Esophagus muscularis mucosa (tissue), 4 donors: Measurements from ENCODE around the gene TMEM131L. TPM values are rescaled to one million over a fixed set of nuclear protein-coding genes. Genes with fewer than 3 reads are reported as not detected.

Experiments used
- DNase-seq: peaks from one replicate; pipeline ENCODE4 v3.0.0-alpha.2; 2017; ENCODE audit errors: extremely low spot score
- H3K27ac ChIP-seq, 4 donors: fragments of 200-600 bp; sonication (generic); replicated peaks in 1 of 4; 1 replicate in 3 of 4; 2 replicates in 1 of 4; pipeline ENCODE4 v1.5.1; 2016 to 2019; ENCODE audit warnings: mild to moderate bottlenecking in 1 of 4
- H3K27me3 ChIP-seq, 4 donors: fragments of 200-600 bp; sonication (generic); one replicate each; pipeline versions ENCODE4 v1.5.1 to v1.6.0; 2016 to 2019
- H3K36me3 ChIP-seq, 4 donors: fragments of 200-600 bp; sonication (generic); one replicate each; pipeline ENCODE4 v1.5.1; 2016 to 2019
- H3K4me1 ChIP-seq, 4 donors: fragments of 200-600 bp; sonication (generic); one replicate each; pipeline ENCODE4 v1.5.1; 2016 to 2019
- H3K4me3 ChIP-seq, 4 donors: fragments of 200-600 bp; sonication (generic); 1 replicate in 2 of 4; 2 replicates in 2 of 4; pipeline ENCODE4 v1.5.1; 2016 to 2019; ENCODE audit warnings: mild to moderate bottlenecking in 4 of 4, moderate library complexity in 1 of 4
- H3K9me3 ChIP-seq, 4 donors: fragments of 200-600 bp; sonication (generic); 1 replicate in 3 of 4; 2 replicates in 1 of 4; pipeline ENCODE4 v1.5.1; 2016 to 2019
- EP300 ChIP-seq: sonication (generic); formaldehyde crosslinking; IDR thresholded peaks from one replicate; pipeline ENCODE4 v1.6.1; 2017; ENCODE audit warnings: antibody characterized with exemption
- POLR2A ChIP-seq: fragments of 450-650 bp; IDR thresholded peaks from one replicate; pipeline ENCODE4 v1.6.1; 2017; ENCODE audit warnings: antibody characterized with exemption, moderate library complexity, mild to moderate bottlenecking, low read depth
- POLR2AphosphoS5 ChIP-seq, 2 donors: sonication (generic); formaldehyde crosslinking; IDR thresholded peaks; one replicate each; pipeline ENCODE4 v1.6.1; 2017; ENCODE audit warnings: antibody characterized with exemption in 2 of 2
- WGBS: methylation state at CpG from one replicate; pipeline ENCODE4 v1.1.5; 2018; 5-methylcytosine and 5-hydroxymethylcytosine counted together
- intact Hi-C: fragments of 100-400 bp; cut with DNase I; formaldehyde crosslinking; loops from one replicate; pipeline ENCODE4 v1.15.1; 2023
- total RNA-seq, 4 donors: library from RNA; depleted of rRNA; stranded (reverse); fragments of >200 nt; gene quantifications; one replicate each; pipeline versions ENCODE4 v1.1.0 to v1.2.1, GENCODE V29; 2016
- TF ChIP-seq, protein P1 (sequence below), 3 experiments: fragments of 200-600 bp in 2 of 3; fragments of 450-650 bp in 1 of 3; sonication (generic) in 2 of 3; IDR thresholded peaks; one replicate each; pipeline ENCODE4 v1.5.1; 2017 to 2019; ENCODE audit warnings: antibody characterized with exemption in 3 of 3, mild to moderate bottlenecking in 2 of 3, moderate library complexity in 1 of 3

TMEM131L gene
- total RNA-seq, 4 donors from 2014 or later = 10.3 to 16.3 (median 12.1) TPM

- H3K4me1 ChIP-seq = no peaks in the 10 kb centered on the region
- H3K36me3 ChIP-seq = no peaks in the 10 kb centered on the region
- no peaks in the 10 kb centered on the region for H3K27me3 ChIP-seq
- TF ChIP-seq POLR2A (no peak), POLR2AphosphoS5 (IDR thresholded peaks at IDR 0.05) (no peak), EP300 (no peak)
- TF ChIP-seq, protein P1, sequence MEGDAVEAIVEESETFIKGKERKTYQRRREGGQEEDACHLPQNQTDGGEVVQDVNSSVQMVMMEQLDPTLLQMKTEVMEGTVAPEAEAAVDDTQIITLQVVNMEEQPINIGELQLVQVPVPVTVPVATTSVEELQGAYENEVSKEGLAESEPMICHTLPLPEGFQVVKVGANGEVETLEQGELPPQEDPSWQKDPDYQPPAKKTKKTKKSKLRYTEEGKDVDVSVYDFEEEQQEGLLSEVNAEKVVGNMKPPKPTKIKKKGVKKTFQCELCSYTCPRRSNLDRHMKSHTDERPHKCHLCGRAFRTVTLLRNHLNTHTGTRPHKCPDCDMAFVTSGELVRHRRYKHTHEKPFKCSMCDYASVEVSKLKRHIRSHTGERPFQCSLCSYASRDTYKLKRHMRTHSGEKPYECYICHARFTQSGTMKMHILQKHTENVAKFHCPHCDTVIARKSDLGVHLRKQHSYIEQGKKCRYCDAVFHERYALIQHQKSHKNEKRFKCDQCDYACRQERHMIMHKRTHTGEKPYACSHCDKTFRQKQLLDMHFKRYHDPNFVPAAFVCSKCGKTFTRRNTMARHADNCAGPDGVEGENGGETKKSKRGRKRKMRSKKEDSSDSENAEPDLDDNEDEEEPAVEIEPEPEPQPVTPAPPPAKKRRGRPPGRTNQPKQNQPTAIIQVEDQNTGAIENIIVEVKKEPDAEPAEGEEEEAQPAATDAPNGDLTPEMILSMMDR (IDR thresholded peaks at IDR 0.05) = no peak
- no peak overlapping the region for H3K4me3 ChIP-seq
- no peak overlapping the region for H3K27ac ChIP-seq
- no peak for DNase-seq
- 70% methylated on average over 1 of the region's 1 CpG for WGBS
- intact Hi-C loops = no loop called here
- peaks cover 0 to 6% (median 2%) of the 10 kb centered on the region in 4 donors for H3K9me3 ChIP-seq
These were observed 180.1 kb downstream of the TMEM131L start for GRCh38 chr4:153646261-153646660.

DNA sequence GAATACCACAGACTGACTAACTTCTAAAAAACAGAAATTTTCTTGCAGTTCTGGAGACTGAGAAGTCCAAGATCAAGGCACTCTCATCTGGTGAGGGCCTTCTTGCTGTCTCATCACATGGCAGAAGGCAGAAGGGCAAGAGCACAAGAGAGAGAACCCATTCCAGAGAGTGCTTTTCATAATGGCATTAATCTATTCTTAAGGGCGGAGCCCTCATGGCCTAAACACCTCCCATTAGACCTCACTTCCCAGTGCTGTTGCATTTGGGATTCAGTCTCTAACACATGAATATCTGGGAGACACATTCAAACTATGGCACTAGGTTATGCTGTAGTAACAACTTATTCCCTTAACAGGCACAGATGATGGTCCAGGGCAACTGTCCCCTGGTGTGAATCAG lies 180.8 kb downstream of the TMEM131L start:
- Histone ChIP-seq H3K27ac (no peak overlapping the region), H3K9me3 (peaks cover 0 to 6% (median 2%) of the 10 kb centered on the region in 4 donors), H3K27me3 (no peaks in the 10 kb centered on the region), H3K36me3 (no peaks in the 10 kb centered on the region), H3K4me3 (no peak overlapping the region), H3K4me1 (no peaks in the 10 kb centered on the region)
- TF ChIP-seq, protein P1 (IDR thresholded peaks at IDR 0.05) = no peak
- no peak for TF ChIP-seq POLR2A
- no peak for TF ChIP-seq POLR2AphosphoS5 (IDR thresholded peaks at IDR 0.05)
- no peak for TF ChIP-seq EP300
- 100% methylated on average over 1 of the region's 1 CpG for WGBS
- intact Hi-C loops = no loop called here
- DNase-seq = no peak

- no peak overlapping the region for H3K4me3 ChIP-seq
- no peaks in the 10 kb centered on the region for H3K36me3 ChIP-seq
- H3K9me3 ChIP-seq = peaks cover 0 to 6% (median 2%) of the 10 kb centered on the region in 4 donors
- H3K4me1 ChIP-seq = no peaks in the 10 kb centered on the region
- no peak for DNase-seq
- intact Hi-C loops = no loop called here
- H3K27ac ChIP-seq = no peak overlapping the region
- 72% methylated on average over 4 of the region's 4 CpGs for WGBS
- H3K27me3 ChIP-seq = no peaks in the 10 kb centered on the region
- TF ChIP-seq EP300 (no peak), POLR2AphosphoS5 (IDR thresholded peaks at IDR 0.05) (no peak)
- TF ChIP-seq, protein P1 (IDR thresholded peaks at IDR 0.05) = no peak
These were observed 181.8 kb downstream of the TMEM131L start for GRCh38 chr4:153647975-153648374.

- Histone ChIP-seq H3K4me1 (no peaks in the 10 kb centered on the region), H3K36me3 (no peaks in the 10 kb centered on the region), H3K27ac (no peak overlapping the region), H3K9me3 (peaks cover 0 to 6% (median 2%) of the 10 kb centered on the region in 4 donors), H3K27me3 (no peaks in the 10 kb centered on the region), H3K4me3 (no peak overlapping the region)
- 55% methylated on average over 6 of the region's 6 CpGs for WGBS
- intact Hi-C loops = no loop called here
- no peak for TF ChIP-seq POLR2A
- TF ChIP-seq, protein P1 (IDR thresholded peaks at IDR 0.05) = peak in 2 of 3 experiments; percentile 11 to 14
- TF ChIP-seq EP300 = no peak
- TF ChIP-seq POLR2AphosphoS5 (IDR thresholded peaks at IDR 0.05) = no peak
- no peak for DNase-seq
These were observed 183.4 kb downstream of the TMEM131L start for GRCh38 chr4:153649572-153649991.

DNA sequence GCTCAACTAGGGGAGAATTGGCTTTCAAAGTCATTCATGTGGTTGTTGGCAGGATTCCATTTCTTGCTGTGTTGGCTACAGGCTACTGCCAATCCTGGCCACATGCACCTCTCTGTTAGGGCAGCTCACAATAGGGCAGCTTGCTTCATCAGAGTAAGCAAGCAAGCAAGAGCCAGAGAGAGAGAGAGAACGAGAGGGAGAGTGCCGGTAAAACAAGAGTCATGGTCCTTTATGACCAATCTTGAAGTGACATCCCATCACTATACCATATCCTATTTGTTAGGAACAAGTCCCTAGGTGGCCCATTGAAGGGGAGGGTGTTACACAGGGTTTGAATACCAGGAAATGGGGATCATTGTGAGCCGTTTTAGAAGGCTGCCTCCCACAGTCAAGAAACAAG lies 185.0 kb downstream of the TMEM131L start:
- no peak for DNase-seq
- Histone ChIP-seq H3K36me3 (no peaks in the 10 kb centered on the region), H3K27ac (peak overlapping the region; percentile 19 to 57 (median 47))

More for the DNA sequence above, 185.0 kb downstream of the TMEM131L start:
- Histone ChIP-seq H3K4me1 (no peaks in the 10 kb centered on the region), H3K27me3 (no peaks in the 10 kb centered on the region), H3K4me3 (no peak overlapping the region), H3K9me3 (no peaks in the 10 kb centered on the region)
- TF ChIP-seq, protein P1 (IDR thresholded peaks at IDR 0.05) = no peak
- TF ChIP-seq EP300 = no peak
- TF ChIP-seq POLR2AphosphoS5 (IDR thresholded peaks at IDR 0.05) = no peak
- no peak for TF ChIP-seq POLR2A
- intact Hi-C loops = no loop called here
- 74% methylated on average over 3 of the region's 3 CpGs for WGBS
